HG03571 (cell line): Measurements from ENCODE around the gene ARPC2.
A peak's percentile ranks its signal among the peaks of the same experiment; 100 is the strongest.
"Not testable (repeated sequence)": the region's sequence is repeated elsewhere in the genome, so short reads cannot be mapped to it uniquely, and the experiment has no call there.

Experiments
- ATAC-seq: cut with Tn5 transposase; IDR thresholded peaks from one replicate; pipeline ENCODE4 v1.9.1; 2021; ENCODE audit not compliant: unreplicated experiment

Gene ARPC2

GRCh38 chr2:218216674-218217359, at the start of gene ARPC2:
TSS of gene ARPC2 (plus strand) at chr2:218217189. CDS start at chr2:218217471, 282 bp downstream.
- ATAC-seq: peak; percentile 69

GRCh38 chr2:218168016-218168415, 49.0 kb upstream of the ARPC2 start:
- ATAC-seq: no peak

- no peak for ATAC-seq
These were observed 48.1 kb upstream of the ARPC2 start for GRCh38 chr2:218168635-218169462.

GRCh38 chr2:218169757-218170546, 47.0 kb upstream of the ARPC2 start:
- no peak for ATAC-seq

GRCh38 chr2:218171744-218172143, 45.2 kb upstream of the ARPC2 start:
- not testable (repeated sequence) for ATAC-seq

GRCh38 chr2:218172845-218173244, 44.1 kb upstream of the ARPC2 start:
- no peak for ATAC-seq

GRCh38 chr2:218179782-218180181, 37.2 kb upstream of the ARPC2 start:
- ATAC-seq: no peak

GRCh38 chr2:218180467-218181114, 36.4 kb upstream of the ARPC2 start:
- ATAC-seq: no peak

- no peak for ATAC-seq
These were observed 32.7 kb upstream of the ARPC2 start for GRCh38 chr2:218184331-218184730.

- no peak for ATAC-seq
These were observed 30.6 kb upstream of the ARPC2 start for GRCh38 chr2:218186355-218186766.

- no peak for ATAC-seq
These were observed 30.1 kb upstream of the ARPC2 start for GRCh38 chr2:218186876-218187275.

GRCh38 chr2:218187296-218188015, 29.5 kb upstream of the ARPC2 start:
- ATAC-seq: no peak

- ATAC-seq: no peak
These were observed 28.5 kb upstream of the ARPC2 start for GRCh38 chr2:218188528-218188927.

GRCh38 chr2:218192902-218193430, 24.0 kb upstream of the ARPC2 start:
- no peak for ATAC-seq

- no peak for ATAC-seq
These were observed 23.3 kb upstream of the ARPC2 start for GRCh38 chr2:218193701-218194100.

- ATAC-seq: no peak
These were observed 22.1 kb upstream of the ARPC2 start for GRCh38 chr2:218194880-218195279.

GRCh38 chr2:218196974-218197373, 20.0 kb upstream of the ARPC2 start:
- no peak for ATAC-seq

GRCh38 chr2:218202266-218202665, 14.7 kb upstream of the ARPC2 start:
- ATAC-seq: no peak

- no peak for ATAC-seq
These were observed 7.9 kb upstream of the ARPC2 start for GRCh38 chr2:218209078-218209477.

GRCh38 chr2:218214116-218214515, 2.9 kb upstream of the ARPC2 start:
- ATAC-seq: no peak
